Stromal cell of bone marrow (primary cell): ENCODE results near the gene DNAJC18.
"Not testable (repeated sequence)": the region's sequence is repeated elsewhere in the genome, so short reads cannot be mapped to it uniquely, and the experiment has no call there.

Experiments used
- DNase-seq: peaks from one replicate; pipeline ENCODE4 v3.0.0-alpha.2; 2012; ENCODE audit warnings: low read depth

The DNAJC18 gene

DNA sequence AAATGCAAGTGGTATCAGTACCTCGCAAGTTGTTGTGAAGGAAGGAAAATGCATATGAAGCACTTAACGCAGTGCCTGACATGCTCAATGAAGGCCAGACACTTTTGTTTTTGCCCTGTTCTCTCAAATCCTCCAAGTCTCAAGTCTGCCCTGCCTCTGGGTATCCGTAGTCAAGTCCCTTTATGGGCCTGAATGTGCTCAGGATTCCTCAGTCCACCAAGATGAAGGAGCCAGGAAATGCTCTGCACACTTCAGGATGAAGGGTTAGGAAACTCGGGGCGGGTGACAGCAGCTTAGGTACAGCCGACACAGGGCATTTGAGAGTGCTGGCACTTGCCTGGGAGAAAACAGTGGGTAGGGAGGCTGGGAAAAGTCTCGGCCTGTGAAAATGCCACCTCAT is 21.9 kb upstream of the DNAJC18 start:
- DNase-seq, result no peak

DNA sequence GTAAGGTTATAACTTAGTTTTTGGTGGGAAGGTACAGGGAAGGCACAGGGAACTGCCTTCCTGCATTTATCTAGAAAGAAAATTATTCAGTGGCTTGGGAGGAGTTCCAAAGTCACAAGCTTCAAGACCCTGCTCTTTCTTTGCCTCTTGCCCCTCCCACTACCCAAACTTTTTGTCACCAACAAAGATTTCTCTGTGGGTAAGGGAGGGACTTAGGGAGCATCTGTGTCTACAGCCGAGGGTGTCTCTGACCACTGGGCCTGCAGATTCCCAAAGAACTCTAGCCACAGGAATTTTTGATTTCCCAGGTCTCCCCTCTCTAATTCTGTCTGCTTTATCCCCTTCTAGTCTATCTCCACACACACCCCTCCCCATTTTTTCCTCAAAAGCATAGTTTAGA is 21.1 kb upstream of the DNAJC18 start:
- DNase-seq, result no peak

DNA sequence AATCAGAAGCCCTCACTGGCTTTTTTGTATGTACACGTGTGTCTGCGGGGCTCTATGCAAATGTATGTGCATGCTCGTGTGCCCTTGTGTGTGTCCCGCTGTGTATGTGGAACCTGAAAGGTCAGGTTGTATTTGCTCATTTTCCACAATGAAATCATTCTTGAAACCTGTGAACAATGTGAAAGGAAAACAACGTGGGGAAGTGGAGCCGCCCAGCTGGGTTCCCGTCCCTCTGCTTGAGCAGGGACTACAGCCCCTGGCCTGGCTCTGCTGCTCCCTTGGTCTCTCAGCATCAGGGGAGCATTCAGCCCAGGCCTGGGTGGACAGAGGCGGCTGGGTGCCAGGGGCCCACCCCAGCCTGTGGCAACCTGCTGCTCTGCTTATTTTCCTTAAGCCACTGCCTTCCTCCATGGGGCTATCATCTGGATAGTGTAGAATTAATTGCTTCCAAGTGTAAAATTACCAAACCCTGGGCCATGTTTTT is 20.2 kb upstream of the DNAJC18 start:
- no peak for DNase-seq

DNA sequence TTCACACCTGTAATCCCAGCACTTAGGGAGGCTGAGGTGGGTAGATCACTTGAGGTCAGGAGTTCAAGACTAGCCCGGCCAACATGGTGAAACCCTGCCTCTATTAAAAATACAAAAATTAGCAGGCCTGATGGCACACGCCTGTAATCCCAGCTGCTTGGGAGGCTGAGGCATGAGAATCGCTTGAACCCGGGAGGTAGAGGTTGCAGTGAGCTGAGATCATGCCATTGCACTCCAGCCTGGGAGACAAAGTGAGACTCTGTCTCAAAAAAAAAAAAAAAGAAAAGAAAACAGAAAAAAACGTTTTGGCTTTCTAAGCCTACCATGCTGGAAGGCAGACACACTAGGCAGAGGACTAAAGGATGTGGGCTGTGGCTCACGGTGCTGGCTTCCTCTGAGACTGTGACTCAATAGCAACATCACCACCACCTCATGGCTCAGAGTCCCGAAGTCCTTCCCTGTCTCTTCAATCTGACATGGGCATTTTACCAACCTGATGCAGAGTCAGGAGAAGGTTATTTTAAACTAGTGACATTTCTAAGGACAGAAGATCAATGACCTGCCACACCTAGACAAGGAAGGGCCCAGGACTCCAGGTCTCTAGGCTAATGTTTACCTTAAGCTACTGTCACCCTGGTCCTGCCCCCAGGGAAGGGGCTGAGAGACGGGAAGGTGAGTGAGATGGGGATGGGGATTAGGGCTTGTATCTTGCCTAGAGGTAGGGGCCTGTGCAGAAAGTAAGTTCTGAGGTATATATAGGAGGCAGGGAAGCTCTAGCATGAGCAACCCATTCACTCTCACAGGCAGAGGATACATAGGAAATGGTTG is 19.5 kb upstream of the DNAJC18 start:
- peak; percentile 83 for DNase-seq

DNA sequence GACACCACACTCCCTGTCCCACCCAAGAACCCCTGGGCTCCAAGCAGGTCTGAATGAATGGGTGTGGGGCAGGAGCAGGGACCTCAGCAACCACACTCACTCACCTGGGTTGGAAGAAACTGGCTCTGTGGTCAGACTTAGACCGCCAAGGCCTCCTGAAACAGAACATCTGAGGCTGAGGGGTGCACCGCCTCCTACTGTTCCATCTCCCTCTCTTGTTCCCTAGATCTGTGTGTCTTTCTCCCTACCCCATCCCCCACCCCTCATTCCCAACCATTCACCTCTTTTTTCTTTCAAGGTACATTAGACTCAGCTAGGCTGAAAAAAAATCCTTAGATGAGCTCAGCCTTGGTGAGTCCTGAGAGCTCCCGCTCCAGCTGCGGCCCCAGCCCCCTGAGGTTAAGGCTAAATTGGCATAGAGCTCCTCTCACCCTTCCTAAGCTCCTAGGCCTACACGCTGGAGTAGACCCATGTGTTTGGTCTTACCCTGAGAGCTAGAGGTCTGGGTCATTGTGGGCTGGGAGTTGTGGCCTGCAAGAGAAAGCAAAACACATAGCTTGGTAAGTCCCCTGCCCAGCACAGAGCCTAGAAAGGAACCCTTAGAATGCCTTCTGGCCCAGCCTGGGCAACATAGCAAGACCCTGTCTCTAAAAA is 18.5 kb upstream of the DNAJC18 start:
- DNase-seq, result no peak

DNA sequence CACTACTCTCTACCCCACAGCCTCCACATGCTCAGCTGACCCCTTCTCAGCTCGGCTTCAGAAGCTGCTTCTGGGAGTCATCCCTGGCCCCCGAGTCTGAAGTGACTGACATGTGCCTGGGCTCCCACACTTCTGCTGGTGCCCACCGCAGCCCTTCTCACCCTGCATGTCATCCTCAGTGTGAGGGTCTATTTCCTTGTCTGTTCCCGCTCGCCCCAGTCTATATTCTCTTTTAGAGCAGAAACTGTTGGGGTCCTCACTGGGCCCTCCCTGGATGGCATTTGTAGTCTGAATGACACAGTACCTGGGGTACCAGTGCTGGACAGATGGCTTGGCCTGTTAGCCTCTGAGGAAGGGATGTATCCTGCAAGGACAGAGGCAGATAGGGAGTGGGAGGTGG is 17.9 kb upstream of the DNAJC18 start:
- DNase-seq, result no peak

DNA sequence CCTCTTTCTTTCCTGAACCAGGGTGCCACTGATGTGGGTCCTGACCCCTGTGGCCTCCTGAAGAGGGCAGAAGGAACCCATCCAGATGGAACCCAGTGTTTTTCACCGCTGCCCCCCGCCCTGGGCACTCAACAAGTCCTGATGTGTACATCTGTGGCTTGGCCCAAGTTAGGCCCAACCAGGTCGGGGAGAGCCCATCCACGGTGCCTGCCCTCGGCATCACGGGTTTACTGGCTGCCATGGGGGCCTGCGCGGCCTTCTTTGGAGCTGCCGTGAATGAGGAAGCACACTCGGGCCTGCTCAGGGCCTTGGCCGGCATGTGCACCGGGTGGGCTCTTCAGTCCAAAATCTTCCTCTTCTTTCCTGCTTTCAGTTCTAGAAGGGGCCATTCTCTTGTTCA is 17.5 kb upstream of the DNAJC18 start:
- no peak for DNase-seq

DNA sequence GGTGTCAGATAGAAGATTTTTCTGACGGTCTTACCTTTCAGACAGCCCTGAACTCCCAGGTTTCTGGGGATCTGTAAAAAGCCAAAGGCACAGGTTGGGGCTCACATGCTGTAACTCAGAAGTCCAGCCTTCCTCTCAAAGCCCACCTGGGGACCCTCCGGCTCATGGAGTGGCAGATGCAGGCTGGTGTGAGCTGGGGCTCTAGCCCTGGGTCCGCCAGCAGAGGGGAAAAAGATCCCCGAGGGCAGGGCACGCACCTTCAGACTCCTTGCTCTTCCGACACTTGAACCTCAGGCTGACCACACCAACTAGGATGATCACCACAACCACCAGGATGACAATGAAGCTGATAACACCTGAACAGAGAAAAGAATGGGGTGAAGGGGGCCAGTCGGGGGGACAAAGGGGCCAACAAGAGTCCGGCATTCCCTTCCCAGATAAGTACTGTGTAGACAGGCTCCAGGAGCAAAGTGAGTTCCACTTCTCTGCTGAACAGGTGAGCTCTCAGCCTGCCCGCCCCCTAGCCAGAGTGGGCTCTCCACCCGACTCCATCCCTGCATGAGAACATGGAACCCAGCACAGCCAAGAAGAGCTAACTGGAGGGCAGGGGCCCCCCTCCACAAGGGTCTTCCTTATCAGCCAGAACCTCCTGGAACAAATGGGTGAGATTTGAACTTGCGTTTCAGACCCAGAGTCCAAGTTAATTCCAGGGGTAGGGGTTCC is 15.4 kb upstream of the DNAJC18 start:
- DNase-seq, result no peak

DNA sequence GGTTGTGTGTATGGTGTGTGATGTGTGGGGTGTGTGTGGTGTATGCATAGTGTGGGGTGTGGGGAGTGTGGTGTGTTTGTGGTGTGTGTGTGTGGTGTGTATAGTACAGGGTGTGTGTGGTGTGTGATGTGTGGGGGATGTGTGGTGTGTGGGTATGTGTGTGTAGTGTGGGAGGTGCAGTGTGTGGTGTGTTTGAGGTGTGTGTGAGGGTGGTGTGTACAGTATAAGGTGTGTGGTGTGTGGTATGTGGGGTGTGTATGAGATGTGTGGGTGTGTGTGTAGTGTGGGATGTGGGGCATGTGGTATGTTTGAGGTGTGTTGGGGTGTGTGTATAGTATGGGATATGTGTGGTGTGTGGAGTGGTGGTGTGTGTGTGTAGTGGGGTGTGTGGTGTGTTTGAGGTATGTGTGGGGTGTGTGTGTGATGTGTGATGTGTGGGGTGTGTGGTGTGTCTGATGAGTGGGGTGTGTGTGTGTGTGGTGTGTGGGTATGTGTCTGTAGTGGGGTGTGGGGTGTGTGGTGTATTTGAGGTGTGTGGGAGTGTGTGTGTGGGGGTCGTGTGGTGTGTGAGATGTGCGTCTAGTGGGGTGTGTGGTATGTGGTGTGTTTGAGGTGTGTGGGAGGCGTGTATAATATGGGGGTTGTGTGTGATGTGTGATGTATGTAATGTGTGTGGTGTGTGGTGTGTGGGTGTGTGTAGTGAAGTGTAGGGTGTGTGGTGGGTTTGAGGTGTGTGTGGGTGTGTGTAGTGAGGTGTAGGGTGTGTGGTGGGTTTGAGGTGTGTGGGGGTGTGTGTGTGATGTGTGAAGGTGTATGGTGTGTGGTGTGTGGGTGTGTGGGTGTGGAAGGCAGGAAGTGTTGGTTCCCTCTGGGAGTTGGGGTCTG is 14.6 kb upstream of the DNAJC18 start:
- no peak for DNase-seq

DNA sequence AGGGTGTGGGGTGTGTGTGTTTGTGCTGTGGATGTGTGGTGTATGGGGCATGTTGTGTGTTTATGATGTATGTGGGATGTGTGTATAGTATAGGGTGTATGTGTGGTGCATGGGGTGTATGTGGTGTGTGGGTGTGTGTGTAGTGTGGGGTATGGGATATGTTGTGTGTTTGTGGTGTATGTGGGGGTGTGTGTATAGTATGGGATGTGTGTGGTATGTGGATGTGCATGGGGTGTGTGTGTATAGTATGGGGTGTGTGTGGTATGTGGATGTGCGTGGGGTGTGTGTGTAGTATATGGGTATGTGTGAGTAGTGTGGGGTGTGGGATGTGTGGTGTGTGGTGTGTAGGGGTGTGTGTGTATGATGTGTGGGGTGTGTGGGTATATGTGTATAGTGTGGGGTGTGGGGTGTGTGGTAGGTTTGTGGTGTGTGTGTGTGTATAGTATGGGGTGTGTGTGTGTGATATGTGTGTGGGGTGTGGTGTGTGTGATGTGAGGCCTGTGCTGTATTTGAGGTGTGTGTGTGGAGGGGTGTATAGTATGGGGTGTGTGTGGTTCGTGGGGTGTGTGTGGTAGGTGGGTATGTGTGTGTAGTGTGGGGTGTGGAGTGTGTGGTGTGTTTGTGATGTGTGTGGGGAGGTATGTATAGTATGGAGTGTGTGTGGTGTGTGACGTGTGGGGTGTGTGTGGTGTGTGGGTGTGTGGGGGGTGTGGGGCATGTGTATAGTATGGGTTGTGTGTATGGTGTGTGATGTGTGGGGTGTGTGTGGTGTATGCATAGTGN is 12.7 kb upstream of the DNAJC18 start:
- no peak for DNase-seq

DNA sequence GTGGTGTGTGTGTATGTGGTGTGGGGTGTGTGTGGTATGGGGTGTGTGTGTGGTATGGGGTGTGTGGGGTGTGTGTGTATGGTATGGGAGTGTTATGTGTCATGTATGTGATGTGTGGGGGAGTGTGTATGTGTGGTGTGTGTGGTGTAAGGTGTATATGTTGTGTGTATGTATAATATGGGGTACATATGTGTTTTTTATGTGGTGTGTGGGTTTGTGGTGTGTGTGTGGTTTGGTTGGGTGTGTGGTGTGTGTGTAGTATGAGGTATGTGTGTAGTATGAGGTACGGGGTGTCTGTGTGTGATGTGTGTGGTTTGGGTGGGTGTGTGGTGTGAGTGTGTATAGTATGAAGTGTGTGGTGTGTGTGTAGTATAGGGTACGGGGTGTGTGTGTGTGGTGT is 11.9 kb upstream of the DNAJC18 start:
- no peak for DNase-seq

DNA sequence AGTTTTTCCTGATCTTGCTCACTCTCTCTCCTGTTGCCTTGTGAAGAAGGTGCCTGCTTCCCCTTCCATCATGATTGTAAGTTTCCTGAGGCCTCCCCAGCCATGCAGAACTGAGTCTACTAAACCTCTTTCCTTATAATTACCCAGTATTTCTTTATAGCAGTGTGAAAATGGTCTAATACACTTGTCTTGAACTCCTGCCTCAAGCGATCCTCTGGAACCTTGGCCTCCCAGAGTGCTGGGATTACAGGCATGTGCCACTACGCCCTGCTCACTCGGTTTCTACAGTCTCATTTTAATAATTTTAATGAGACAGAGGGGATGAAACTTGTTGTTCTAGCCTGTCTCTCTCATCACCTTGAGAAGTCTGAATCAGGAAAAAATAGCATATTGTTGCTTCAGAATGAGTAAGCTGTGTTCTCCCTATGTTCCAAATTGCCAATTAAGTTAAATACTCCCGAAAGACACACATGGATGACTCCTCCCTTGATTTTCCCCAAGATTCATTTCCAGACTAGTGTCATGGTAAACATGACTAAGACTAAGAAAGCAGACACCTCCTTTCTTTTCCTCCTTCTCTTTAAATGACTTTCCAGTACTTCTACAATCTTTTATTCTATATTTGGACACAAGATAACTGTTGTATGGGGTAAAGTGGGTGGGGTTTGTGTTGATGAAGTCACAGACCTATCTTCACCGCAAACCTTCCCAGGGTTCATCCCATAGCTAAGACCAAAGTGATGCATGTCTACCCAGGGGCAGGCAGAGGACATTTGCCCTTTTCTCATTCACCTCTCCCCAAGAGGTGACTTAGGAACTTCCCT is 7.8 kb upstream of the DNAJC18 start:
- peak; percentile 83 for DNase-seq

DNA sequence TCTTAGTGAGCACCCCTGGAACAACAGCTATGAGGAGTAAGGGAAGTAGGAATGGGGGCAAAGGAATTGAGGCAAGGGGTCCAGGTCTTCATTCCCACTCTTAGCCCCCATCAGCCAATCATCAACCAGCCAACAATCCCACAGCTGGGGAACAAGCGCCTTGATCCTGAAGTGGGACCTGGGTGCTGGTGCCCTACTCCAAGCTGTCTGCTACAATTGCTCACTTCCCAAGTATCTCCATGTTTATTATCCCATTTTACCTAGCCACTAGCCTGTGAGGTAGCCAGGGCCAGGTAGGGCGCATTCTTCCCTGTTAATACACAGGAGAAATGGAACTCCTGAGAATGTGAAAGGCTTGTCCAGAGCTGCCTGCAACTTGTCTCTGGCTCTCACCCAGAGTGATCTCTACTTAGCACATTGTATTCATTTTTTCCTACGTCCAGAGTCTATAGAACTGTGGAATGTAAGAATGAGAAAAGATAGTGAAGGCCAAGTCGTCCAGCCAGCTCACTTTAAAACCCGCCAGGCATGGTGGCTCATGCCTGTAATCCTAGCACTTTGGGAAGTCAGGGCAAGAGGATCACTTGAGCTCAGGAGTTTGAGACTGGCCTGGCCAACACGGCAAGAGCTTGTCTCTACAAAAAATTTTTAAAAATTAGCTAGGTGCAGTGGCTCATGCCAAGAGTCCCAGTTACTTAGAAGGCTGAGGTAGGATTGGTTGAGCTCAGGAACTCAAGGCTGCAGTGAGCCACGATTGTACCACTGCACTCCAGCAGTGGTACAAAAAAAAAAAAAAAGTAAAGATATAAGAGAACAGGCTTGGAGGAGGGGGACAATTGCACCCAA is 6.2 kb upstream of the DNAJC18 start:
- no peak for DNase-seq

DNA sequence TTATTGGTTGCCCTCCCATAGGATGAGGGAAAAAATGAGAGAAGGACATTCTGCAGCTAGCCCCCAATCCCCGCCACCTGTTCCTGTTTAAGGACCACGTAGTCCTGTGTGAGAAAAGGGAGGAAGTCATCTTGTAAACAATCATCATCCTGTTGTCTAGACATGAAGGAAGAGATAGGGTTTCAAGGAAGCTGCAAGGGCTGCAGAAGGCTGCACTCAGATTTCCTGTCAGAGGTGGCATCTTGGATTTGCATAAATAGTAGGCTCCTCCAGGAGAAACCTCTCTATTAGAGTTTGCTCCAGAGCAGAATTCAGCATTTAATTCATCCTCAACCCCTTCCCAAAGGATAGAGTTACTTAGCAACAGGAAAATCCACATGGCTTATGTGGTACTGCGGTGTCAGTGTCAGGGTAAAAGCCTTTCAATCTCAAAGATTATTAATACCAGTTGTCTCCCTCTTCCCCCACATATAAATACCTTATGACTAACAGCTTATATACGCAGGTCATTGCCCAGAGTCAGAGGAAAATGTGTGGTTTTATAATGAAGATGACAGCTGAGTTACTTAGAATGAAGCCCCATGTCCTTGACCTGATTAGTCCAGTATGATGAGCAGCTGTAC is 4.6 kb upstream of the DNAJC18 start:
- peak; percentile 47 for DNase-seq

DNA sequence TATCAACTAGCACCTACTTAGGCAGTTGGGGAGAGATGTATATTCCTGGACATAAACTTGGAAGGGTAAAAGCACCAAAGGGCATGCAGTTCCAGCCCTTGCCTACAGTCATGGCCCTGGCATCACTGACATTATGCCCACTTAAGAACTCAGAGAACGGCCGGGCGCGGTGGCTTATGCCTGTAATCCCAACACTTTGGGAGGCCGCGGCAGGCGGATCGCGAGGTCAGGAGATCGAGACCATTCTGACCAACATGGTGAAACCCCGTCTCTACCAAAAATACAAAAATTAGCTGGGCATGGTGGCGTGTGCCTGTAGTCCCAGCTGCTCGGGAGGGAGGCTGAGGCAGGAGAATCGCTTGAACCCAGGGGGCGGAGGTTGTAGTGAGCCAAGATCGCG is 1.1 kb upstream of the DNAJC18 start:
- not testable (repeated sequence) for DNase-seq

DNA sequence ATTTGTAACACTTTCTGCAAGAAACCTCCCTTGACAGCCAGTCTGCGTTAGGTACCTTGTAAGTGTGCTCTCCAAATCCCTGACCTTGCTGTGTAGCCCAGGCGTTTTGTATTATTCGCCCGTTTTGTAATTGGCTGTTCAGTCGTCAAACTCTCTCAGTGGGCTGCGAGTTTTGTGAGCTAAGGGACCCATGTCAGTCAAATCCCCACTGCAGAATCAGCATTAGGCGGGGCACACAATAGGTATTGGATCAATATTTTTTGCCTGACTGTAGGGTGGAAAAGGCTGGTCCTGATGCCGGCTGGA is 665 bp downstream of the DNAJC18 start:
- no peak for DNase-seq

DNA sequence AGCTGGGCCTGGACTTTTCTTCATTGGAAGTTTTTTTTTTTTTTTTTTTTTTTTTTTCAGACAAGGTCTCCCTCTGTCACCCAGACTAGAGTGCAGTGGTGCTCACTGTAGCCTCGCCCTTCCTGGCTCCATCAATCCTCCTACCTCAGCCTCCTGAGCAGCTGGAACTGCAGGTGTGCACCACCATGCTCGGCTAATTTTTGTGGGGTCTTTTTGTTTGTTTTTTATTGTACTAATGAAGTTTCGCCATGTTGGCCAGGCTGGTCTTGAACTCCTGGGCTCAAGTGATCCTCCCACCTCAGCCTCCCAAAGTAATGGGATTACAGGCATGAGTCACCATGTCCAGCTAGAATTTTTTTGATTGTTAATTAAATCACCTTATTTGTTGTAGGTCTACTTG is 3.6 kb downstream of the DNAJC18 start:
- no peak for DNase-seq

DNA sequence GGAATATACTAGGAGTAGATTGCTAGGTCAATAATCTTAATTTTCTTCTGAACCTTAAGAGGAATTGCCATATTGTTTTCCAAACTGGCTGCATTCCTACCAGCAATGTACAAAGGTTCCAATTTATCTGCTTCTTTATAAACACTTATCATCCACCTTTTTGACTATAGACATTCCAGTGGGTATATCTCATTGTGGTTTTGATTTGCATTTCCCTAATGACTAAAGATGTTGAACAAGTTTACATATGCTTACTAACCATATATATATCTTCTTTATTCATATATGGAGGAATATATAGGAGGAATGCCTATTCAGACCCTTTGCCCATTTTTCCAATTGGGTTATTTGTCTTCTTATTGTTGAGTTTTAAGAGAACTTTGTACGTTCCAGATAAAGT is 7.6 kb downstream of the DNAJC18 start:
- no peak for DNase-seq

DNA sequence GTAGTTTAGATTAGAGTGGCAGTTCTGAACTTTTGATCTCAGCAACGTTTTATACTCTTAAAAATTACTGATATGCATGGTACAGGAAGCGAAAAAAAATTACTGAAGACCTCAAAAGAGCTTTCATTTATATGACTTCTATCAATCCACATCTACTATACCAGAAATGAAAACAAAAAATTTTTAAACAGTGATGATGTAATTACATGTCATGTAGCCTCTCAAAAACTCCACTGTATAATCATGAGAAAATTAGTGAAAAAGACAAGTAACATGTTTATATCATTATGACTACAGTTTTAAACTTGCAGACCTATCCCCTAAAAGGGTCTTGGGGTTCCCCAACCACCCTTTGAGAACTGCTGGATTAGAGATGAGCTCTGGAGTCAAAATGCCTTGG is 9.3 kb downstream of the DNAJC18 start:
- no peak for DNase-seq
